WTC11 (cell line): ENCODE data around the gene ZFYVE16. TPM values are rescaled to one million over a fixed set of nuclear protein-coding genes. Genes with fewer than 3 reads are reported as not detected.

ENCODE experiments used
- ATAC-seq: fragments of 200-7000 bp; cut with Tn5 transposase; 2 replicates; pipeline ENCODE4 v1.10.0; 2021; ENCODE audit warnings: mild to moderate bottlenecking, moderate library complexity
- CTCF ChIA-PET: fragments of 300-600 bp; sonication (Branson Sonifier 250); formaldehyde crosslinking; loops from one replicate; lab custom pipeline; 2021; ENCODE audit warnings: antibody characterized with exemption; lab: Charles Lee
- POLR2A ChIA-PET: fragments of 350-600 bp; sonication (Branson Sonifier 250); formaldehyde crosslinking; loops from one replicate; lab custom pipeline; 2021; ENCODE audit warnings: antibody characterized with exemption; lab: Charles Lee
- DNase-seq: peaks from one replicate; pipeline ENCODE4 v3.0.0; 2021; ENCODE audit warnings: low spot score
- H3K27ac Mint-ChIP-seq: 2 replicates; pipeline ENCODE4 v1.8.0; 2021; ENCODE audit warnings: mixed read lengths
- H3K27me3 Mint-ChIP-seq: 2 replicates; pipeline ENCODE4 v1.8.0; 2021; ENCODE audit warnings: low read depth, mild to moderate bottlenecking, moderate library complexity, mixed read lengths
- H3K36me3 Mint-ChIP-seq: 2 replicates; pipeline ENCODE4 v1.8.0; 2021; ENCODE audit warnings: mixed read lengths
- H3K4me1 Mint-ChIP-seq: 2 replicates; pipeline ENCODE4 v1.8.0; 2022; ENCODE audit warnings: mixed read lengths
- H3K4me3 Mint-ChIP-seq: 2 replicates; pipeline ENCODE4 v1.8.0; 2021; ENCODE audit warnings: mild to moderate bottlenecking, moderate library complexity, mixed read lengths
- H3K9me3 Mint-ChIP-seq: 2 replicates; pipeline ENCODE4 v1.8.0; 2021; ENCODE audit warnings: mixed read lengths
- ARID4B ChIP-seq: sonication (generic); formaldehyde crosslinking; IDR thresholded peaks from 2 replicates; pipeline ENCODE4 v1.8.0; 2023; ENCODE audit warnings: missing genetic modification reagents, mild to moderate bottlenecking, borderline replicate concordance
- ATF2 ChIP-seq: sonication (generic); formaldehyde crosslinking; IDR thresholded peaks from 2 replicates; pipeline ENCODE4 v1.8.1; 2022; ENCODE audit warnings: low read depth, missing genetic modification reagents, borderline replicate concordance
- CBFB ChIP-seq: sonication (generic); formaldehyde crosslinking; IDR thresholded peaks from 2 replicates; pipeline ENCODE4 v1.8.1; 2022; ENCODE audit warnings: mild to moderate bottlenecking, low read depth, missing genetic modification reagents
- CDX4 ChIP-seq: fragments of 250-450 bp; sonication (Bioruptor Pico); IDR thresholded peaks from 2 replicates; pipeline ENCODE4 v1.9.0; 2021; ENCODE audit warnings: moderate library complexity, mild to moderate bottlenecking, inconsistent platforms, borderline replicate concordance
- E2F1 ChIP-seq: sonication (generic); formaldehyde crosslinking; IDR thresholded peaks from 2 replicates; pipeline ENCODE4 v1.8.0; 2022; ENCODE audit warnings: mild to moderate bottlenecking, missing genetic modification reagents
- FOXK1 ChIP-seq: sonication (generic); formaldehyde crosslinking; IDR thresholded peaks from 2 replicates; pipeline ENCODE4 v1.8.0; 2022; ENCODE audit warnings: mild to moderate bottlenecking, moderate library complexity, missing genetic modification reagents
- GRHL2 ChIP-seq: fragments of 250-450 bp; sonication (Bioruptor Pico); IDR thresholded peaks from 2 replicates; pipeline ENCODE4 v1.8.0; 2022; ENCODE audit warnings: mild to moderate bottlenecking, moderate library complexity; ENCODE audit not compliant: insufficient replicate concordance, severe bottlenecking
- HMGA2 ChIP-seq: fragments of 250-450 bp; sonication (Bioruptor Pico); IDR thresholded peaks from 2 replicates; pipeline ENCODE4 v1.4.0; 2021; ENCODE audit warnings: mild to moderate bottlenecking, moderate library complexity
- JAZF1 ChIP-seq: fragments of 250-450 bp; sonication (Bioruptor Pico); IDR thresholded peaks from 2 replicates; pipeline ENCODE4 v1.9.0; 2021; ENCODE audit warnings: moderate library complexity, mild to moderate bottlenecking, inconsistent platforms
- NFATC4 ChIP-seq: fragments of 250-450 bp; sonication (Bioruptor Pico); IDR thresholded peaks from 2 replicates; pipeline ENCODE4 v1.9.0; 2021; ENCODE audit warnings: mild to moderate bottlenecking
- NR3C1 ChIP-seq: sonication (generic); formaldehyde crosslinking; conservative IDR thresholded peaks from 2 replicates; pipeline ENCODE4 v1.8.1; 2023; ENCODE audit warnings: low read depth, mild to moderate bottlenecking, missing genetic modification reagents
- TEAD4 ChIP-seq: sonication (generic); formaldehyde crosslinking; IDR thresholded peaks from 2 replicates; pipeline ENCODE4 v1.8.0; 2022; ENCODE audit warnings: mild to moderate bottlenecking, missing genetic modification reagents
- ZNF138 ChIP-seq: sonication (generic); formaldehyde crosslinking; conservative IDR thresholded peaks from 2 replicates; pipeline ENCODE4 v1.8.1; 2022; ENCODE audit warnings: mild to moderate bottlenecking, moderate library complexity, missing genetic modification reagents
- ZNF219 ChIP-seq: sonication (generic); formaldehyde crosslinking; IDR thresholded peaks from 2 replicates; pipeline ENCODE4 v1.8.0; 2023; ENCODE audit warnings: missing genetic modification reagents, mild to moderate bottlenecking, borderline replicate concordance
- ZNF232 ChIP-seq: sonication (generic); formaldehyde crosslinking; IDR thresholded peaks from 2 replicates; pipeline ENCODE4 v1.8.0; 2022; ENCODE audit warnings: mild to moderate bottlenecking, missing genetic modification reagents
- ZNF317 ChIP-seq: sonication (generic); formaldehyde crosslinking; IDR thresholded peaks from 2 replicates; pipeline ENCODE4 v1.8.1; 2023; ENCODE audit warnings: low read depth, mild to moderate bottlenecking, moderate library complexity, missing genetic modification reagents, borderline replicate concordance
- ZNF396 ChIP-seq: fragments of 250-450 bp; sonication (Bioruptor Pico); IDR thresholded peaks from 2 replicates; pipeline ENCODE4 v1.8.0; 2021; ENCODE audit warnings: mild to moderate bottlenecking, moderate library complexity, borderline replicate concordance
- ZNF425 ChIP-seq: fragments of 250-450 bp; sonication (Bioruptor Pico); conservative IDR thresholded peaks from 2 replicates; pipeline ENCODE4 v1.9.0; 2021; ENCODE audit warnings: mild to moderate bottlenecking
- total RNA-seq: library from RNA; stranded (reverse); gene quantifications from 3 replicates; pipeline ENCODE4 v1.2.3, GENCODE V29; 2021
- TF ChIP-seq, protein P1 (sequence below): fragments of 250-450 bp; sonication (Bioruptor Pico); IDR thresholded peaks from 2 replicates; pipeline ENCODE4 v1.9.0; 2021; ENCODE audit warnings: mild to moderate bottlenecking
- TF ChIP-seq, protein P2 (sequence below): sonication (generic); formaldehyde crosslinking; IDR thresholded peaks from 2 replicates; pipeline ENCODE4 v1.8.1; 2022; ENCODE audit warnings: mild to moderate bottlenecking, moderate library complexity, missing genetic modification reagents
- TF ChIP-seq, protein P3 (sequence below): fragments of 250-450 bp; sonication (Bioruptor Pico); IDR thresholded peaks from 2 replicates; pipeline ENCODE4 v1.9.0; 2021; ENCODE audit warnings: mild to moderate bottlenecking, borderline replicate concordance

ZFYVE16 gene
- total RNA-seq, 1 experiment from 2014 or later = 25.3 TPM

- TF ChIP-seq CDX4 (CRISPR knock-in tag) (no peak), ZNF138 (CRISPR knock-in tag) (no peak), NFATC4 (no peak), TEAD4 (CRISPR knock-in tag) (no peak), CBFB (CRISPR knock-in tag) (no peak), ZNF219 (CRISPR knock-in tag) (no peak), NR3C1 (CRISPR knock-in tag) (no peak), ZNF232 (CRISPR knock-in tag) (no peak)
- TF ChIP-seq, protein P1, sequence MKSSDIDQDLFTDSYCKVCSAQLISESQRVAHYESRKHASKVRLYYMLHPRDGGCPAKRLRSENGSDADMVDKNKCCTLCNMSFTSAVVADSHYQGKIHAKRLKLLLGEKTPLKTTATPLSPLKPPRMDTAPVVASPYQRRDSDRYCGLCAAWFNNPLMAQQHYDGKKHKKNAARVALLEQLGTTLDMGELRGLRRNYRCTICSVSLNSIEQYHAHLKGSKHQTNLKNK (CRISPR knock-in tag) = no peak
- TF ChIP-seq, all 79 proteins: peak for 0
Observed at GRCh38 chr5:80442742-80443141, 34.9 kb downstream of the ZFYVE16 start (continued).

GRCh38 chr5:80453366-80453765 is 45.5 kb downstream of the ZFYVE16 start:
- Mint-ChIP-seq H3K4me1 (no peaks in the 10 kb centered on the region), H3K27me3 (no peaks in the 10 kb centered on the region), H3K36me3 (peaks cover 42% of the 10 kb centered on the region), H3K4me3 (no peak overlapping the region), H3K27ac (no peak overlapping the region), H3K9me3 (peaks cover 5% of the 10 kb centered on the region; the same call in 1 of the 2 replicates)
- ATAC-seq (no peak), DNase-seq (no peak)
- POLR2A ChIA-PET = no interaction called here
- no peak for TF ChIP-seq ZNF425 (CRISPR knock-in tag)
- no peak for TF ChIP-seq JAZF1 (CRISPR knock-in tag)
- no peak for TF ChIP-seq ZNF396 (CRISPR knock-in tag)
- TF ChIP-seq FOXK1 = no peak
- TF ChIP-seq GRHL2 (CRISPR knock-in tag) = no peak
- TF ChIP-seq ARID4B = no peak
- TF ChIP-seq HMGA2 (CRISPR knock-in tag) = no peak
- TF ChIP-seq ZNF138 (CRISPR knock-in tag) = no peak
- TF ChIP-seq ZNF317 (CRISPR knock-in tag) = no peak
- TF ChIP-seq, protein P2, sequence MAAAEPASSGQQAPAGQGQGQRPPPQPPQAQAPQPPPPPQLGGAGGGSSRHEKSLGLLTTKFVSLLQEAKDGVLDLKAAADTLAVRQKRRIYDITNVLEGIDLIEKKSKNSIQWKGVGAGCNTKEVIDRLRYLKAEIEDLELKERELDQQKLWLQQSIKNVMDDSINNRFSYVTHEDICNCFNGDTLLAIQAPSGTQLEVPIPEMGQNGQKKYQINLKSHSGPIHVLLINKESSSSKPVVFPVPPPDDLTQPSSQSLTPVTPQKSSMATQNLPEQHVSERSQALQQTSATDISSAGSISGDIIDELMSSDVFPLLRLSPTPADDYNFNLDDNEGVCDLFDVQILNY = no peak
- TF ChIP-seq, protein P3, sequence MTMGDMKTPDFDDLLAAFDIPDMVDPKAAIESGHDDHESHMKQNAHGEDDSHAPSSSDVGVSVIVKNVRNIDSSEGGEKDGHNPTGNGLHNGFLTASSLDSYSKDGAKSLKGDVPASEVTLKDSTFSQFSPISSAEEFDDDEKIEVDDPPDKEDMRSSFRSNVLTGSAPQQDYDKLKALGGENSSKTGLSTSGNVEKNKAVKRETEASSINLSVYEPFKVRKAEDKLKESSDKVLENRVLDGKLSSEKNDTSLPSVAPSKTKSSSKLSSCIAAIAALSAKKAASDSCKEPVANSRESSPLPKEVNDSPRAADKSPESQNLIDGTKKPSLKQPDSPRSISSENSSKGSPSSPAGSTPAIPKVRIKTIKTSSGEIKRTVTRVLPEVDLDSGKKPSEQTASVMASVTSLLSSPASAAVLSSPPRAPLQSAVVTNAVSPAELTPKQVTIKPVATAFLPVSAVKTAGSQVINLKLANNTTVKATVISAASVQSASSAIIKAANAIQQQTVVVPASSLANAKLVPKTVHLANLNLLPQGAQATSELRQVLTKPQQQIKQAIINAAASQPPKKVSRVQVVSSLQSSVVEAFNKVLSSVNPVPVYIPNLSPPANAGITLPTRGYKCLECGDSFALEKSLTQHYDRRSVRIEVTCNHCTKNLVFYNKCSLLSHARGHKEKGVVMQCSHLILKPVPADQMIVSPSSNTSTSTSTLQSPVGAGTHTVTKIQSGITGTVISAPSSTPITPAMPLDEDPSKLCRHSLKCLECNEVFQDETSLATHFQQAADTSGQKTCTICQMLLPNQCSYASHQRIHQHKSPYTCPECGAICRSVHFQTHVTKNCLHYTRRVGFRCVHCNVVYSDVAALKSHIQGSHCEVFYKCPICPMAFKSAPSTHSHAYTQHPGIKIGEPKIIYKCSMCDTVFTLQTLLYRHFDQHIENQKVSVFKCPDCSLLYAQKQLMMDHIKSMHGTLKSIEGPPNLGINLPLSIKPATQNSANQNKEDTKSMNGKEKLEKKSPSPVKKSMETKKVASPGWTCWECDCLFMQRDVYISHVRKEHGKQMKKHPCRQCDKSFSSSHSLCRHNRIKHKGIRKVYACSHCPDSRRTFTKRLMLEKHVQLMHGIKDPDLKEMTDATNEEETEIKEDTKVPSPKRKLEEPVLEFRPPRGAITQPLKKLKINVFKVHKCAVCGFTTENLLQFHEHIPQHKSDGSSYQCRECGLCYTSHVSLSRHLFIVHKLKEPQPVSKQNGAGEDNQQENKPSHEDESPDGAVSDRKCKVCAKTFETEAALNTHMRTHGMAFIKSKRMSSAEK (CRISPR knock-in tag) = no peak
- TF ChIP-seq ATF2 (CRISPR knock-in tag) = no peak
- TF ChIP-seq E2F1 (CRISPR knock-in tag) = no peak
- CTCF ChIA-PET = interaction anchor here (0.6 kb wide), 1 partner anchor 56 kb away, joined by 4 read pairs; no protein-coding TSS in a partner anchor
